Gastroesophageal sphincter (tissue), 4 donors: Measurements from ENCODE around the gene BCAS3. TPM values are rescaled to one million over a fixed set of nuclear protein-coding genes. Genes with fewer than 3 reads are reported as not detected.

Experiments used
- ATAC-seq: fragments of 150-250 bp; one replicate; pipeline ENCODE4 v1.9.1; 2016; ENCODE audit warnings: mild to moderate bottlenecking, moderate library complexity
- H3K27ac ChIP-seq, 4 donors: fragments of 200-600 bp; sonication (generic) in 3 of 4; 1 replicate in 3 of 4; 2 replicates in 1 of 4; pipeline ENCODE4 v1.5.1; 2016 to 2019
- H3K27me3 ChIP-seq: fragments of 200-600 bp; sonication (generic); one replicate; pipeline ENCODE4 v1.5.1; 2019
- H3K36me3 ChIP-seq, 2 donors: fragments of 200-600 bp; sonication (generic); one replicate each; pipeline ENCODE4 v1.5.1; 2019; ENCODE audit warnings: control low read depth in 1 of 2
- H3K4me1 ChIP-seq, 3 donors: fragments of 200-600 bp; sonication (generic); 1 replicate in 2 of 3; 2 replicates in 1 of 3; pipeline ENCODE4 v1.5.1; 2016 to 2019; ENCODE audit warnings: control low read depth in 2 of 3
- H3K4me3 ChIP-seq, 2 donors: fragments of 200-600 bp; sonication (generic); one replicate each; pipeline ENCODE4 v1.5.1; 2019; ENCODE audit warnings: mild to moderate bottlenecking in 1 of 2, moderate library complexity in 1 of 2
- H3K9me3 ChIP-seq, 3 donors: fragments of 200-600 bp; sonication (generic); one replicate each; pipeline ENCODE4 v1.5.1; 2017 to 2019; ENCODE audit warnings: control low read depth in 2 of 3
- EP300 ChIP-seq: sonication (generic); formaldehyde crosslinking; IDR thresholded peaks from one replicate; pipeline ENCODE4 v1.6.1; 2017; ENCODE audit warnings: antibody characterized with exemption, mild to moderate bottlenecking
- POLR2A ChIP-seq, 2 donors: fragments of 450-650 bp; IDR thresholded peaks; one replicate each; pipeline ENCODE4 v1.6.1; 2017; ENCODE audit warnings: antibody characterized with exemption in 2 of 2, mild to moderate bottlenecking in 2 of 2, moderate library complexity in 1 of 2
- POLR2AphosphoS5 ChIP-seq: sonication (generic); formaldehyde crosslinking; IDR thresholded peaks from one replicate; pipeline ENCODE4 v1.6.1; 2017; ENCODE audit warnings: antibody characterized with exemption
- WGBS, 2 donors: methylation state at CpG; one replicate each; pipeline ENCODE4 v1.1.5; 2018; ENCODE audit warnings: low coverage in 1 of 2; 5-methylcytosine and 5-hydroxymethylcytosine counted together
- total RNA-seq, 4 donors: library from RNA; depleted of rRNA; stranded (reverse); fragments of >200 nt; gene quantifications; one replicate each; pipeline ENCODE4 v1.1.0, GENCODE V29; 2016
- TF ChIP-seq, protein P1 (sequence below), 4 experiments: fragments of 200-600 bp in 2 of 4; fragments of 450-650 bp in 2 of 4; sonication (generic) in 1 of 4; IDR thresholded peaks; one replicate each; pipeline ENCODE4 v1.5.1; 2017 to 2019; ENCODE audit warnings: antibody characterized with exemption in 4 of 4, mild to moderate bottlenecking in 2 of 4, moderate library complexity in 2 of 4

The BCAS3 gene
- total RNA-seq, 4 donors from 2014 or later: 18.8 to 37.0 (median 34.5) TPM

GRCh38 chr17:61400717-61401388 lies 723.2 kb downstream of the BCAS3 start:
- H3K4me3 ChIP-seq: peak overlapping the region; percentile 48 to 57
- H3K27ac ChIP-seq: peak overlapping the region; percentile 25 to 93 (median 86)
- peaks cover 0 to 96% (median 34%) of the 10 kb centered on the region in 3 donors for H3K4me1 ChIP-seq
- 10 to 12% methylated on average over 19 to 27 of the region's 45 CpGs for WGBS, 2 donors
- peaks cover 0 to 27% of the 10 kb centered on the region in 2 donors for H3K36me3 ChIP-seq
- H3K9me3 ChIP-seq: no peaks in the 10 kb centered on the region
- H3K27me3 ChIP-seq: peaks cover 95% of the 10 kb centered on the region
- ATAC-seq: no peak
- TF ChIP-seq POLR2AphosphoS5 (no peak), POLR2A (IDR thresholded peaks at IDR 0.05) (no peak), EP300 (no peak)
- TF ChIP-seq, protein P1, sequence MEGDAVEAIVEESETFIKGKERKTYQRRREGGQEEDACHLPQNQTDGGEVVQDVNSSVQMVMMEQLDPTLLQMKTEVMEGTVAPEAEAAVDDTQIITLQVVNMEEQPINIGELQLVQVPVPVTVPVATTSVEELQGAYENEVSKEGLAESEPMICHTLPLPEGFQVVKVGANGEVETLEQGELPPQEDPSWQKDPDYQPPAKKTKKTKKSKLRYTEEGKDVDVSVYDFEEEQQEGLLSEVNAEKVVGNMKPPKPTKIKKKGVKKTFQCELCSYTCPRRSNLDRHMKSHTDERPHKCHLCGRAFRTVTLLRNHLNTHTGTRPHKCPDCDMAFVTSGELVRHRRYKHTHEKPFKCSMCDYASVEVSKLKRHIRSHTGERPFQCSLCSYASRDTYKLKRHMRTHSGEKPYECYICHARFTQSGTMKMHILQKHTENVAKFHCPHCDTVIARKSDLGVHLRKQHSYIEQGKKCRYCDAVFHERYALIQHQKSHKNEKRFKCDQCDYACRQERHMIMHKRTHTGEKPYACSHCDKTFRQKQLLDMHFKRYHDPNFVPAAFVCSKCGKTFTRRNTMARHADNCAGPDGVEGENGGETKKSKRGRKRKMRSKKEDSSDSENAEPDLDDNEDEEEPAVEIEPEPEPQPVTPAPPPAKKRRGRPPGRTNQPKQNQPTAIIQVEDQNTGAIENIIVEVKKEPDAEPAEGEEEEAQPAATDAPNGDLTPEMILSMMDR (IDR thresholded peaks at IDR 0.05): no peak

DNA sequence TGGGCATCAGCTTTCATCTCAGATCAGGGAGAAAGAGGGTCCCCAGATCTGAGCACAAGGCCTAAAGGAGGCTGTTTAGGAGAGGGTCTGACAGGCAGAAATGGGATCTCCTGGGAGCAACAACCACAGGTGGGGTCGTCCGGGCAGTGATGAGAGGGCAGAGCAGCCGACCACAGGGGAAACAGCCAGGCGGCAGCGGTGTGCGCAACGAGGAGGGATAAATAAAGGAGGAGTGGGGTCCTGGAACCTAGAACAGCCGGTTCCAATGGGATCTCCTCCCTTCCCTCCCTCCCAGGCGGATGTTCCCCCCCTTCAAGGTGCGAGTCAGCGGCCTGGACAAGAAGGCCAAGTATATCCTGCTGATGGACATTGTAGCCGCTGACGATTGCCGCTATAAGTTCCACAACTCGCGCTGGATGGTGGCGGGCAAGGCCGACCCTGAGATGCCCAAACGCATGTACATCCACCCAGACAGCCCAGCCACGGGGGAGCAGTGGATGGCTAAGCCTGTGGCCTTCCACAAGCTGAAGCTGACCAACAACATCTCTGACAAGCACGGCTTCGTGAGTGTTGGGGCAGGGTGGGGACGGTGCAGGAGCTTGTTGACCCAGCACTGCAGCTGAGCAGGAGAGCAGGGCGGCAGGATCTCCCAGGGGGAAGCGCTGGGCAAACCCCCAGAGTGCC lies 723.9 kb downstream of the BCAS3 start:
- WGBS, 2 donors: 69 to 74% methylated on average over 8 to 14 of the region's 25 CpGs
- peak overlapping the region; percentile 48 to 57 for H3K4me3 ChIP-seq
- peaks cover 93% of the 10 kb centered on the region for H3K27me3 ChIP-seq
- peak overlapping the region; percentile 2 to 93 (median 52) for H3K27ac ChIP-seq
- ATAC-seq: no peak
- TF ChIP-seq POLR2AphosphoS5: no peak
- TF ChIP-seq, protein P1 (IDR thresholded peaks at IDR 0.05): no peak
- no peak for TF ChIP-seq EP300
- TF ChIP-seq POLR2A (IDR thresholded peaks at IDR 0.05): no peak
- H3K4me1 ChIP-seq: peaks cover 0 to 95% (median 30%) of the 10 kb centered on the region in 3 donors
- no peaks in the 10 kb centered on the region for H3K9me3 ChIP-seq
- peaks cover 0 to 34% of the 10 kb centered on the region in 2 donors for H3K36me3 ChIP-seq

GRCh38 chr17:61402073-61402541 lies 724.5 kb downstream of the BCAS3 start:
- ATAC-seq: no peak
- no peaks in the 10 kb centered on the region for H3K9me3 ChIP-seq
- WGBS, 2 donors: 70% methylated on average over 2 of the region's 11 CpGs; no CpG with 5 or more reads in 1 of the 2 donors
- peaks cover 0 to 34% of the 10 kb centered on the region in 2 donors for H3K36me3 ChIP-seq
- H3K27ac ChIP-seq: peak overlapping the region in 3 of 4 donors; percentile 25 to 93 (median 80)
- TF ChIP-seq POLR2A (IDR thresholded peaks at IDR 0.05) (no peak), EP300 (no peak), POLR2AphosphoS5 (no peak)
- TF ChIP-seq, protein P1 (IDR thresholded peaks at IDR 0.05): no peak
- peaks cover 87% of the 10 kb centered on the region for H3K27me3 ChIP-seq
- H3K4me1 ChIP-seq: peaks cover 0 to 95% (median 27%) of the 10 kb centered on the region in 3 donors
- peak overlapping the region in 1 of 2 donors; percentile 57 for H3K4me3 ChIP-seq

GRCh38 chr17:61402978-61403800 lies 725.5 kb downstream of the BCAS3 start:
- Histone ChIP-seq H3K4me3 (peak overlapping the region in 1 of 2 donors; percentile 57), H3K4me1 (peaks cover 0 to 95% (median 21%) of the 10 kb centered on the region in 3 donors), H3K27me3 (peaks cover 83% of the 10 kb centered on the region), H3K27ac (peak overlapping the region in 3 of 4 donors; percentile 3 to 93 (median 57)), H3K36me3 (peaks cover 0 to 38% of the 10 kb centered on the region in 2 donors), H3K9me3 (no peaks in the 10 kb centered on the region)
- TF ChIP-seq POLR2AphosphoS5 (no peak), EP300 (no peak), POLR2A (IDR thresholded peaks at IDR 0.05) (no peak)
- TF ChIP-seq, protein P1 (IDR thresholded peaks at IDR 0.05): no peak
- 29 to 75% methylated on average over 4 to 11 of the region's 55 CpGs for WGBS, 2 donors
- no peak for ATAC-seq
